Suprapubic skin (tissue), 4 donors: ENCODE measurements around the gene LRRC47.

ENCODE experiments used
- EP300 ChIP-seq: sonication (generic); formaldehyde crosslinking; IDR thresholded peaks from one replicate; pipeline ENCODE4 v1.6.1; 2017; ENCODE audit warnings: antibody characterized with exemption
- POLR2AphosphoS5 ChIP-seq, 3 donors: sonication (generic); formaldehyde crosslinking; IDR thresholded peaks; one replicate each; pipeline ENCODE4 v1.6.1; 2017; ENCODE audit warnings: antibody characterized with exemption in 3 of 3
- TF ChIP-seq, protein P1 (sequence below), 2 donors: fragments of 200-600 bp in 1 of 2; fragments of 450-650 bp in 1 of 2; sonication (generic) in 1 of 2; IDR thresholded peaks; one replicate each; pipeline ENCODE4 v1.5.1; 2016 to 2019; ENCODE audit warnings: antibody characterized with exemption in 2 of 2, mild to moderate bottlenecking in 1 of 2, moderate library complexity in 1 of 2

DNA sequence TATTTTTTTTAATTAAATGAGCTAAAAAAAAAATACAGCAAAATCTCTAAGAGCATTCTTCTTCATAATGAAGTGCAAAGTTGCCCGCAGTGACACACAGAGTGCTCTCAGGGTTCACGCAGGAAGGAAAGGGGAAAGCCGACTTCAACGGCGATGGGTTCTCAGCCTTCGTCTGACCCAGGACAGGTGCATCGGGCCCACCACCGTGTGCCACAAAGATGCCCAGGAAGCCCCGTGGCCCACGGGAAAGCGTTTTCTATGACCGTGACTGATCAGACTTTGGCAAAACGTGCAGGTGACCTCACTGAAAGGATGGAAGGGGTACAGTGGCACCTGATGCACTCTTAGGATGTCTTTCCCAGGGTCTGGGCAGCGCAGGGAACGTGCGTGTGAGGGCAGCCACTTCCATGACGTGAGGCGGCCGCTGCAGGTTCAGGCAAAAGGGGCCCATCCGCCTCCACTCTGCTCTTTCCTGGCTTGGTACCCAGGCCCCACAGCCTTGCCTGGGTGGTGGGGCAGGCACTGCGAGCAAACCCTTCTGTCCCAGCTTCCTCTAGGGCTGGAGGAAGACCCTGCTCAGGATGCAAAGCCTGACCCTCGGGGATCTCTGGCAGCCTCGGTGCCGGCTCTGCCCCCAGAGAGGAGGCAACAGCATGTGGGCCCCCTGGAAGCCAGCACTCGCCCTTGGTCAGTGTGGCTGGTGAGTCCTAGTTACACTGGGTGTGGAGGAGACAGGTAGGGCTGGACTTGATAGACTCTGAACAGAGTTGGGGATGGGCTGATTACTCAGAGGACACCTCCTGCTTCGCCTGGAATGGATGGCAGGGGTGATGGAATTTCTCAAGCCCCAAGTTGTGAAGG is 8.3 kb downstream of the LRRC47 start:
- TF ChIP-seq, protein P1, sequence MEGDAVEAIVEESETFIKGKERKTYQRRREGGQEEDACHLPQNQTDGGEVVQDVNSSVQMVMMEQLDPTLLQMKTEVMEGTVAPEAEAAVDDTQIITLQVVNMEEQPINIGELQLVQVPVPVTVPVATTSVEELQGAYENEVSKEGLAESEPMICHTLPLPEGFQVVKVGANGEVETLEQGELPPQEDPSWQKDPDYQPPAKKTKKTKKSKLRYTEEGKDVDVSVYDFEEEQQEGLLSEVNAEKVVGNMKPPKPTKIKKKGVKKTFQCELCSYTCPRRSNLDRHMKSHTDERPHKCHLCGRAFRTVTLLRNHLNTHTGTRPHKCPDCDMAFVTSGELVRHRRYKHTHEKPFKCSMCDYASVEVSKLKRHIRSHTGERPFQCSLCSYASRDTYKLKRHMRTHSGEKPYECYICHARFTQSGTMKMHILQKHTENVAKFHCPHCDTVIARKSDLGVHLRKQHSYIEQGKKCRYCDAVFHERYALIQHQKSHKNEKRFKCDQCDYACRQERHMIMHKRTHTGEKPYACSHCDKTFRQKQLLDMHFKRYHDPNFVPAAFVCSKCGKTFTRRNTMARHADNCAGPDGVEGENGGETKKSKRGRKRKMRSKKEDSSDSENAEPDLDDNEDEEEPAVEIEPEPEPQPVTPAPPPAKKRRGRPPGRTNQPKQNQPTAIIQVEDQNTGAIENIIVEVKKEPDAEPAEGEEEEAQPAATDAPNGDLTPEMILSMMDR (IDR thresholded peaks at IDR 0.05): no peak
- TF ChIP-seq EP300: no peak
- TF ChIP-seq POLR2AphosphoS5 (IDR thresholded peaks at IDR 0.05): no peak
